Upper lobe of right lung (tissue), 1 donor: ENCODE measurements around the gene GRB2. TPM values are rescaled to one million over a fixed set of nuclear protein-coding genes. Genes with fewer than 3 reads are reported as not detected.
A peak's percentile ranks its signal among the peaks of the same experiment; 100 is the strongest.

ENCODE experiments used
- ATAC-seq: fragments of 200-7000 bp; cut with Tn5 transposase; one replicate; pipeline ENCODE4 v1.9.1; 2020; ENCODE audit warnings: mild to moderate bottlenecking, moderate library complexity
- DNase-seq: peaks from one replicate; pipeline ENCODE4 v3.0.0-alpha.2; 2020
- H3K27ac ChIP-seq: fragments of 200-600 bp; one replicate; pipeline ENCODE4 v1.8.0; 2022
- H3K27me3 ChIP-seq: fragments of 200-600 bp; one replicate; pipeline ENCODE4 v1.8.0; 2022; ENCODE audit warnings: mild to moderate bottlenecking
- H3K36me3 ChIP-seq: fragments of 200-600 bp; one replicate; pipeline ENCODE4 v1.8.0; 2022
- H3K4me1 ChIP-seq: fragments of 200-600 bp; one replicate; pipeline ENCODE4 v1.8.0; 2022
- H3K4me3 ChIP-seq: fragments of 200-600 bp; one replicate; pipeline ENCODE4 v1.8.0; 2022; ENCODE audit warnings: mild to moderate bottlenecking
- H3K9me3 ChIP-seq: fragments of 200-600 bp; one replicate; pipeline ENCODE4 v1.8.0; 2022
- intact Hi-C: fragments of 100-400 bp; cut with DNase I; formaldehyde crosslinking; loops from one replicate; pipeline ENCODE4 v1.11.0; 2022
- total RNA-seq: library from RNA; stranded (reverse); fragmentation: NEBNext Ultra II Directional; extraction: Animal tissue kit (Norgen Biotek cat#: 25700); gene quantifications from one replicate; pipeline ENCODE4 v1.2.1, GENCODE V29; 2021
- TF ChIP-seq, protein P1 (sequence below): fragments of 200-600 bp; IDR thresholded peaks from one replicate; pipeline ENCODE4 v1.8.0; 2022; ENCODE audit warnings: antibody characterized with exemption
- donor health status: DM: no; HTN: yes; CAD: no; lungs with severe emphysema.

GRB2 gene
- total RNA-seq, 1 donor from 2014 or later, result 139 TPM

DNA sequence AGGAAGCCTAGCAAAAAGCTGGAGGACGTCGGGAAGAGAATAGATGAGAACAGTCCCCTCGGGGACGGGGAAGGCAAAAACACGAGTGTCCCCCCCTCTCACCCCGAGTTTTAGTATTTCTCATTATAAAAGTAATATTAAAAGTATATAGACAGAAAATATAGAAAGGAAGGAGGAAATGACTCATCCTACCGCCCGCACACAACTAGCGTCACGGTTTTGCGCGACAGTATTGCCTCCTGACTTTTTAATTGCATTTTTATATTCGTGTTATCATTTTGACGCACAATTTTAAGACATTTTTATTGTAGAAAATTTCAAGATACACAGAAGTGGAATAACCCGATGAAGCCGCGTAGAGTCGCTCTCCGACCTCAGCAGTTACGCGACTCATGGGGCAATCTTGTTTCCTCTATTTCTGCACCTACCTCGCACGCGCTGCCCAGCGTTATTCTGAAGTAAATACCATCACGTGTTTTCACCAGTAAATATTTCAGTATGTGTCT is 115.6 kb downstream of the GRB2 start:
- no peaks in the 10 kb centered on the region for H3K27me3 ChIP-seq
- ATAC-seq (peak; percentile 35), DNase-seq (peak; percentile 82)
- H3K4me1 ChIP-seq, result no peaks in the 10 kb centered on the region
- peak overlapping the region; percentile 93 for H3K27ac ChIP-seq
- intact Hi-C loops, result no loop called here
- H3K36me3 ChIP-seq, result peaks cover 9% of the 10 kb centered on the region
- TF ChIP-seq, protein P1, sequence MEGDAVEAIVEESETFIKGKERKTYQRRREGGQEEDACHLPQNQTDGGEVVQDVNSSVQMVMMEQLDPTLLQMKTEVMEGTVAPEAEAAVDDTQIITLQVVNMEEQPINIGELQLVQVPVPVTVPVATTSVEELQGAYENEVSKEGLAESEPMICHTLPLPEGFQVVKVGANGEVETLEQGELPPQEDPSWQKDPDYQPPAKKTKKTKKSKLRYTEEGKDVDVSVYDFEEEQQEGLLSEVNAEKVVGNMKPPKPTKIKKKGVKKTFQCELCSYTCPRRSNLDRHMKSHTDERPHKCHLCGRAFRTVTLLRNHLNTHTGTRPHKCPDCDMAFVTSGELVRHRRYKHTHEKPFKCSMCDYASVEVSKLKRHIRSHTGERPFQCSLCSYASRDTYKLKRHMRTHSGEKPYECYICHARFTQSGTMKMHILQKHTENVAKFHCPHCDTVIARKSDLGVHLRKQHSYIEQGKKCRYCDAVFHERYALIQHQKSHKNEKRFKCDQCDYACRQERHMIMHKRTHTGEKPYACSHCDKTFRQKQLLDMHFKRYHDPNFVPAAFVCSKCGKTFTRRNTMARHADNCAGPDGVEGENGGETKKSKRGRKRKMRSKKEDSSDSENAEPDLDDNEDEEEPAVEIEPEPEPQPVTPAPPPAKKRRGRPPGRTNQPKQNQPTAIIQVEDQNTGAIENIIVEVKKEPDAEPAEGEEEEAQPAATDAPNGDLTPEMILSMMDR, result peak; percentile 24
- H3K4me3 ChIP-seq, result peak overlapping the region; percentile 67
- H3K9me3 ChIP-seq, result no peaks in the 10 kb centered on the region

DNA sequence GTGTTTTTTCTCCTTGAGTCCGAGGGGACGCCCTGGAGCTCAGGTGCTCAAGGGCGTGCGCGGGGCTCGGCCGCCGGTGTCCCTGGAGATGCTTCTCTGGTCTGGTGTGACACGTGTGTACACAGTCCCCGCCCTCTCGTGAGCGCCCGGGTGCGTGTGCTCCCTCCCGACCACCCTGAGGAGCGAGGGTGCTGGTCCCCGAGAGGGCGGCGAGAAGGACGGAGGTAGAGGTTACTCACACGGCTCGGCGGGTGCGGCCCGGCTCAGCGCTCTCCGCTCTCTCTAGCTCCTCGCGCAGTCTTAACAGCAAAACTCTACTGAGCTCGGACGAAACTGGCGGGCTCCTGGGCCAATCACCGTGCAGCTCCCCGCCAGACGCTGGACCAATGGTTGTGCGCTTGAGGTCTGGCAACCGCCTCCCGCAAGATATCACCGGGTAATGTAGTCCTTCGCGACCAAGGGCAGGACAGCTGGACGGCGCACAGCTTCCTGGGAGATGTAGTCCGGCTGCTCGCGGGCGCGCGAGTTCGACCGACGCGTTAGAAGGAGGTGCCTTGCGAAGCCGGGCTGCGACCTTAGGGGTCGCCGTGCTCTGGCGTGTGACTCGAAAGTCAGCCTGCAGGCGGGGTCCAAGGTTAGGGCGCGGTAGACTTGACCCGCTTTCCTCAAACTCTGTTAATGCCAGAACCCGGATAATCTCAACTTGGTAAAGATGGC is 116.2 kb downstream of the GRB2 start, which contains the start of gene SLC25A19:
TSS of gene SLC25A19 (minus strand) at position 319 of the 717 bp plus-strand sequence. CDS start 2,669 bp downstream, outside the sequence.
- no peaks in the 10 kb centered on the region for H3K9me3 ChIP-seq
- no peaks in the 10 kb centered on the region for H3K27me3 ChIP-seq
- DNase-seq, result peak; percentile 98
- intact Hi-C loops, result no loop called here
- ATAC-seq, result peak; percentile 98
- peaks cover 9% of the 10 kb centered on the region for H3K36me3 ChIP-seq
- H3K4me3 ChIP-seq, result peak within 1 kb of the TSS; percentile 67
- peak within 1 kb of the TSS; percentile 93 for H3K27ac ChIP-seq
- no peaks in the 10 kb centered on the region for H3K4me1 ChIP-seq
- TF ChIP-seq, protein P1, result peak; percentile 15

DNA sequence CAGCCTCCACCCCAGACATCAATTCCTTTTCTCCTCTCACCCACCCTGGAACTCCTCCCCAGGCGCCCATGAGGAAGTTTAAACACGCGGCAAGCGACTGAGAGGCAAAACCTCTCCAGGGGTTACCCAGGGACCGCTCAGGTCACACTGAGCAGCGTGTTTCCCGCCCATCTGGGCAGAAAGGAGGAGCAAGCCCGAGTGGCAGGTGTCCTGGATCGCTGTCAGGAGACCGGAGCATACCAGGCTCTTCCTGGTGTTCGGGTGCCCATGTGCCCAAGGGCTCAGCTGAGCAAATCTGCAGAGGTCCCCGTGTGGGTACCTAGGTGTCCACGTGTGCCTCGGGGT is 116.7 kb downstream of the GRB2 start:
- peak overlapping the region; percentile 93 for H3K27ac ChIP-seq
- H3K4me1 ChIP-seq, result no peaks in the 10 kb centered on the region
- peak; percentile 75 for DNase-seq
- TF ChIP-seq, protein P1, result no peak
- no peaks in the 10 kb centered on the region for H3K9me3 ChIP-seq
- H3K27me3 ChIP-seq, result no peaks in the 10 kb centered on the region
- peak; percentile 44 for ATAC-seq
- H3K36me3 ChIP-seq, result peaks cover 9% of the 10 kb centered on the region
- intact Hi-C loops, result no loop called here
- H3K4me3 ChIP-seq, result peak overlapping the region; percentile 67

DNA sequence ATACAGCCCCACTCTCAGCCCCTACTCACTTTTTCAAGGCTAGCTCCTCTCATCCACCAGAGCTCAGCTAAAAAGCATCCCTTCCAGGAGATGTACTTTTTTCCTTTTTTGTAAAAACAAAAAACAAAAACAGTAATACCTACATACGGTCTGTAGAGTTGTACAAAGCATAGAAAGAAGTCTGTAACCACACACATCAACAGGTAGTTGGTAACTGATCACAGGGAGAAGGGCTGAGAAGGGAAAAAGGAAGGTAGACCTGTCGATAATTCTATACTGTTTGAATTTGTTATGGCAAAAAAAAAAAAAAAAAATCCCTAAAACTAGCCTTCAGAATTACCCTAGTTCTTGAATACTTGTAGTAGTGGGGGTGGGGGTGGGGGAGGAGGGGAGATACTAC is 117.1 kb downstream of the GRB2 start:
- ATAC-seq, result no peak
- TF ChIP-seq, protein P1, result no peak
- Histone ChIP-seq H3K36me3 (peaks cover 9% of the 10 kb centered on the region), H3K27ac (peak overlapping the region; percentile 93), H3K9me3 (no peaks in the 10 kb centered on the region), H3K27me3 (no peaks in the 10 kb centered on the region), H3K4me1 (no peaks in the 10 kb centered on the region), H3K4me3 (peak overlapping the region; percentile 67)
- intact Hi-C loops, result no loop called here
- no peak for DNase-seq

DNA sequence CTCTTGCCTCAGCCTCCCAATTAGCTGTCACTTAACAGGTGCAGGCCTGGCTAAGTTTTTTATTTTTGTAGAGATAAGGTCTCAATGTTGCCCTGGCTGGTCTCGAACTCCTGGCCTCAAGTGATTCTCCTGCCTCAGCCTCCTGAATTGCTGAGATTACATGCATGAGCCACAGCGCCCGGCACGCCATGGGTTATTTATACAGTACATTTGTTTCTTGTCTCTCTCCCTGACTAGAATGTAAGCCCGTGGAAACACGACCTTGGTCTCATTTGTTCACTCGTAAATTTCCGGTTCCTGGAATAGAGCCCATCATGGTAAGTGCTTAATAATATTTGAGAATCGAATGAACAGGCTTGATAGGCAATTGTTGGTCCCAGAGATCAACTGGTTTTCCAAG is 118.3 kb downstream of the GRB2 start:
- Histone ChIP-seq H3K9me3 (no peaks in the 10 kb centered on the region), H3K27ac (no peak overlapping the region), H3K4me3 (no peak overlapping the region), H3K27me3 (no peaks in the 10 kb centered on the region), H3K4me1 (no peaks in the 10 kb centered on the region), H3K36me3 (peaks cover 11% of the 10 kb centered on the region)
- intact Hi-C loops, result no loop called here
- DNase-seq (no peak), ATAC-seq (no peak)
- TF ChIP-seq, protein P1, result no peak
